GM12891 (cell line): ENCODE results near the gene CALN1.

ENCODE experiments used
- PAX5 ChIP-seq: IDR thresholded peaks from 2 replicates; pipeline ENCODE4 v1.6.1; 2011; ENCODE audit warnings: low read length, moderate library complexity, mild to moderate bottlenecking; ENCODE audit not compliant: insufficient read depth, severe bottlenecking
- POLR2A ChIP-seq: IDR thresholded peaks from 2 replicates; pipeline ENCODE4 v1.6.1; 2011; ENCODE audit warnings: low read depth, low read length, control low read depth
- POLR2AphosphoS5 ChIP-seq: IDR thresholded peaks from 2 replicates; pipeline ENCODE4 v1.6.1; 2011; ENCODE audit warnings: low read depth, low read length, control low read depth
- SPI1 ChIP-seq: IDR thresholded peaks from 2 replicates; pipeline ENCODE4 v1.6.1; 2011; ENCODE audit warnings: low read depth, low read length, control low read depth
- TAF1 ChIP-seq: IDR thresholded peaks from 2 replicates; pipeline ENCODE4 v1.6.1; 2011; ENCODE audit warnings: low read depth, low read length, control low read depth

DNA sequence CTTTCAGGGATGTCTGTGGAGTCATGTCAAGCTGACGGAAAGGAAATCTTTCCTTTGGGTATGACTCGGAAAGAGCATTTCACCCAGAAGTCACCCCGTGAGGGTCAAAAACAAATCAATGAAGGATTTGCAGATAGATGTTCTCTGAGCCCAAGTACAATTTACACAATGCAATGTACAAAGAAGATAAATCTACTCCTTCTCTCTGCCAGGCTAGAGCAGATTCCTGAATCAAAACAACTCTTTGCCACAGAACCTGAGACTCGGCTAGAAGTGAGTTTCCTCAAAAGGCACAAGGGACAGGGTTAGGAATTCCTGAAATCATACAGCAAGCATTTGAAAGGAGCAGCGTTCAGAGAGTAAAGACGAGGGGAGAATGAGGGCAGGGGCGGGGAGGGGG lies 34.0 kb upstream of the CALN1 start:
- TF ChIP-seq POLR2A (no peak), TAF1 (no peak), POLR2AphosphoS5 (no peak), SPI1 (no peak), PAX5 (no peak)
